ENCODE data around the gene TJP1. TPM values are rescaled to one million over a fixed set of nuclear protein-coding genes. Genes with fewer than 3 reads are reported as not detected.
"Not testable (repeated sequence)": the region's sequence is repeated elsewhere in the genome, so short reads cannot be mapped to it uniquely, and the experiment has no call there.

Gene TJP1
- total RNA-seq, 1 experiment from 2014 or later: 67.0 TPM

DNA sequence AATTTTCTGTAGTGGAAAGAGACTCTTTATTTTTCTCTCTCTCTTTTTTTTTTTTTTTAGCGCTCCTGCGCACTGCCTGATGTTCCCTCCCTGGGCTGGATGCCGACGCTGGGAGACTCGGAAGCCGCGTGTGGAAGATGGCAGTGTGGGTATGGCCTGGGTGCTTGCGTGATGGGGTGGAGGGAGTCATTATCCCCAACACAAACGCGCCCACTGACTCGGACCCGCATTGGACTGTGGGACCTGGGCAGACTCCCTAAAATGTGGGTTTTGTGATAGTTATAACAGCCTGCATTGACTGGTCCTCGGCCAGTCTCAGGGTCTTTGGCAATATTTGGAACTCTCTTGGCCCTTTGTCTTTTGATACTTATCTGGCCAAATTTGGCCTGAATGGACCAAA is 157.9 kb downstream of the TJP1 start:
- no peak for ATAC-seq
- no peaks in the 10 kb centered on the region for H3K9me2 ChIP-seq (replicated peaks; ENCODE audit: low read length)
- H3K36me3 ChIP-seq (ENCODE audit: low read depth, low read length): no peaks in the 10 kb centered on the region
- POLR2A ChIA-PET (ENCODE audit: unreplicated experiment): no interaction called here
- no peak for DNase-seq
- no peaks in the 10 kb centered on the region for H3K79me2 ChIP-seq (ENCODE audit: low read length)
- CTCF ChIA-PET: no interaction called here
- no peaks in the 10 kb centered on the region for H3K27me3 ChIP-seq (ENCODE audit: low read length)
- H3K4me1 ChIP-seq (ENCODE audit: insufficient read depth, low read length): peaks cover 3% of the 10 kb centered on the region
- H3K9ac ChIP-seq (ENCODE audit: low read length): no peak overlapping the region
- H4K20me1 ChIP-seq (ENCODE audit: low read length): no peaks in the 10 kb centered on the region
- intact Hi-C loops (cut with micrococcal nuclease): no loop called here
- no peaks in the 10 kb centered on the region for H3F3A ChIP-seq (ENCODE audit: low read length, unreplicated experiment)
- no peaks in the 10 kb centered on the region for H3K9me3 ChIP-seq (ENCODE audit: low read length)
- no peak overlapping the region for H3K4me3 ChIP-seq (ENCODE audit: low read length)
- no peak overlapping the region for H3K27ac ChIP-seq (ENCODE audit: low read length)
- no peak for TF ChIP-seq EZH2phosphoT487 (IDR thresholded peaks at IDR 0.05; ENCODE audit: borderline replicate concordance, low read length)
- no peak overlapping the region for H3K4me2 ChIP-seq (ENCODE audit: low read length)
- BruUV-seq (replicated peaks): no TSS peak
- H2AFZ ChIP-seq (ENCODE audit: low read length): no peak overlapping the region

DNA sequence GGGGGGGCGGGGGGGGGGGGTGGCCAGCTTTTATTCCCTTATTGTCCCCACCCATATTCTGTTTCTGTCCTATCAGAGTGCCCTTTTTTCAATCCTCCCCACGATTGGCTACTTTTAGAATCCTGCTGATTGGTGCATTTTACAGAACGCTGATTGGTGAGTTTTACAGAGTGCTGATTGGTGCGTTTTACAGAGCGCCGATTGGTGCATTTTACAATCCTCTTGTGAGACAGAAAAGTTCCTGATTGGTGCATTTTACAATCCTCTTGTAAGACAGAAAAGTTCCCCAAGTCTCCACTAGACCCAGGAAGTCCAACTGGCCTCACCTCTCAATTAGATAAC is 164.8 kb downstream of the TJP1 start:
- POLR2A ChIA-PET (ENCODE audit: unreplicated experiment): interaction anchor here (0.6 kb wide), 1 partner anchor 532 kb away, joined by 4 read pairs; no protein-coding TSS in a partner anchor
- H3K27ac ChIP-seq (ENCODE audit: low read length); H3K4me3 ChIP-seq (ENCODE audit: low read length); CTCF ChIA-PET; H3K4me2 ChIP-seq (ENCODE audit: low read length); intact Hi-C loops (cut with micrococcal nuclease); H4K20me1 ChIP-seq (ENCODE audit: low read length); H3K9ac ChIP-seq (ENCODE audit: low read length); H3K9me2 ChIP-seq (replicated peaks; ENCODE audit: low read length); ATAC-seq; H3K4me1 ChIP-seq (ENCODE audit: insufficient read depth, low read length); H3K9me3 ChIP-seq (ENCODE audit: low read length); BruUV-seq (replicated peaks); DNase-seq; H3K79me2 ChIP-seq (ENCODE audit: low read length); H3F3A ChIP-seq (ENCODE audit: low read length, unreplicated experiment); H2AFZ ChIP-seq (ENCODE audit: low read length); H3K36me3 ChIP-seq (ENCODE audit: low read depth, low read length): not testable (repeated sequence)
- H3K27me3 ChIP-seq (ENCODE audit: low read length): peaks cover 20% of the 10 kb centered on the region; the same call in 1 of the 2 replicates

DNA sequence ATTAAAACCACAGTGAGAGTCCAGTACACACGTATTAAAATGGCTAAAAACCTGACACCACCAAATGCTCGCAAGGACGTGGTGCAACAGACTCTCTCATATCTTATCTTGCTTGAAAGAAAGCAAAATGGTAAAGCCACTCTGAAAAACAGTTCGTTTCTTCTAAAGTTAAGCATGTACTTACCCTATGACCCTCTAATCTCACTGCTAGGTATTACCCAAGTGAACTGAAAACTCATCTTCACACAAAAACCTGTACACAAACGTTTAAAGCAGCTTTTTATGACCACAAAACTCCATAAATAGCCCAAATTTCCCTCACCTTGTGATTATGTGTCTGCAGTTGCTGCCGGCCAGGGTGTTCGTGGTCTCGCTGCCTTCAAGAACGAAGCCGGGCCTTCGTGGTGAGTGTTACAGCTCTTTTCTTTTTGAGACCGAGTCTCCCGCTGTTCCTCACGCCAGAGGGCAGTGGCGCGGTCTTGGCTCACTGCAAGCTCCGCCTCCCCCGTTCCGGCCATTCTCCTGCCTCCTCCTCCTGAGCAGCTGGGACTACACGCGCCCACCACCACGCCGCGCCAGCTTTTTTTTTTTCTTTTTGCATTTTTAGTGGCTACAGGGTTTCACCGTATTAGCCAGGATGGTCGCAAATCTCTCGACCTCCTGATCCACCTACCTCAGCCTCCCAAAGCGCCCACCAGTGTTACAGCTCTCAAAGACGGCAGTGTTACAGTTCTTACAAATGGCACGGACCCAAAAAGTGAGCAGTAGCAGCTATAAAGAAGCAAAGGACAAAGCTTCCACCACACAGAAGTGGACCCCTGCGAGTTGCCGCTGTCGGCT is 165.4 kb downstream of the TJP1 start:
- DNase-seq (no peak), ATAC-seq (no peak)
- H3F3A ChIP-seq (ENCODE audit: low read length, unreplicated experiment): no peaks in the 10 kb centered on the region
- no peak overlapping the region for H3K4me2 ChIP-seq (ENCODE audit: low read length)
- CTCF ChIA-PET: no interaction called here
- no peaks in the 10 kb centered on the region for H3K79me2 ChIP-seq (ENCODE audit: low read length)
- TF ChIP-seq, protein P1, sequence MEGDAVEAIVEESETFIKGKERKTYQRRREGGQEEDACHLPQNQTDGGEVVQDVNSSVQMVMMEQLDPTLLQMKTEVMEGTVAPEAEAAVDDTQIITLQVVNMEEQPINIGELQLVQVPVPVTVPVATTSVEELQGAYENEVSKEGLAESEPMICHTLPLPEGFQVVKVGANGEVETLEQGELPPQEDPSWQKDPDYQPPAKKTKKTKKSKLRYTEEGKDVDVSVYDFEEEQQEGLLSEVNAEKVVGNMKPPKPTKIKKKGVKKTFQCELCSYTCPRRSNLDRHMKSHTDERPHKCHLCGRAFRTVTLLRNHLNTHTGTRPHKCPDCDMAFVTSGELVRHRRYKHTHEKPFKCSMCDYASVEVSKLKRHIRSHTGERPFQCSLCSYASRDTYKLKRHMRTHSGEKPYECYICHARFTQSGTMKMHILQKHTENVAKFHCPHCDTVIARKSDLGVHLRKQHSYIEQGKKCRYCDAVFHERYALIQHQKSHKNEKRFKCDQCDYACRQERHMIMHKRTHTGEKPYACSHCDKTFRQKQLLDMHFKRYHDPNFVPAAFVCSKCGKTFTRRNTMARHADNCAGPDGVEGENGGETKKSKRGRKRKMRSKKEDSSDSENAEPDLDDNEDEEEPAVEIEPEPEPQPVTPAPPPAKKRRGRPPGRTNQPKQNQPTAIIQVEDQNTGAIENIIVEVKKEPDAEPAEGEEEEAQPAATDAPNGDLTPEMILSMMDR (conservative IDR thresholded peaks at IDR 0.05; ENCODE audit: low read depth, low read length): no peak
- TF ChIP-seq EZH2phosphoT487 (IDR thresholded peaks at IDR 0.05; ENCODE audit: borderline replicate concordance, low read length) (no peak), EZH2 (IDR thresholded peaks at IDR 0.05; ENCODE audit: low read length, unreplicated experiment) (no peak)
- no TSS peak for BruUV-seq (replicated peaks)
- POLR2A ChIA-PET (ENCODE audit: unreplicated experiment): interaction anchor here (0.6 kb wide), 1 partner anchor 531 kb away, joined by 4 read pairs; no protein-coding TSS in a partner anchor
- peaks cover 20% of the 10 kb centered on the region; the same call in 1 of the 2 replicates for H3K27me3 ChIP-seq (ENCODE audit: low read length)
- H4K20me1 ChIP-seq (ENCODE audit: low read length): no peaks in the 10 kb centered on the region
- H3K4me3 ChIP-seq (ENCODE audit: low read length): no peak overlapping the region
- no peaks in the 10 kb centered on the region for H3K9me3 ChIP-seq (ENCODE audit: low read length)
- intact Hi-C loops (cut with micrococcal nuclease): no loop called here
- H3K36me3 ChIP-seq (ENCODE audit: low read depth, low read length): no peaks in the 10 kb centered on the region
- H2AFZ ChIP-seq (ENCODE audit: low read length): no peak overlapping the region
- no peaks in the 10 kb centered on the region for H3K9me2 ChIP-seq (replicated peaks; ENCODE audit: low read length)
- H3K4me1 ChIP-seq (ENCODE audit: insufficient read depth, low read length): no peaks in the 10 kb centered on the region
- no peak overlapping the region for H3K9ac ChIP-seq (ENCODE audit: low read length)
- H3K27ac ChIP-seq (ENCODE audit: low read length): no peak overlapping the region

Data from PC-3 (cell line).